Activated gamma-delta T cell (primary cell): ENCODE data around the gene ARHGEF10L.

Experiments used
- DNase-seq: peaks from one replicate; lab custom pipeline; 2025; lab: John Stamatoyannopoulos, UW

Gene ARHGEF10L

DNA sequence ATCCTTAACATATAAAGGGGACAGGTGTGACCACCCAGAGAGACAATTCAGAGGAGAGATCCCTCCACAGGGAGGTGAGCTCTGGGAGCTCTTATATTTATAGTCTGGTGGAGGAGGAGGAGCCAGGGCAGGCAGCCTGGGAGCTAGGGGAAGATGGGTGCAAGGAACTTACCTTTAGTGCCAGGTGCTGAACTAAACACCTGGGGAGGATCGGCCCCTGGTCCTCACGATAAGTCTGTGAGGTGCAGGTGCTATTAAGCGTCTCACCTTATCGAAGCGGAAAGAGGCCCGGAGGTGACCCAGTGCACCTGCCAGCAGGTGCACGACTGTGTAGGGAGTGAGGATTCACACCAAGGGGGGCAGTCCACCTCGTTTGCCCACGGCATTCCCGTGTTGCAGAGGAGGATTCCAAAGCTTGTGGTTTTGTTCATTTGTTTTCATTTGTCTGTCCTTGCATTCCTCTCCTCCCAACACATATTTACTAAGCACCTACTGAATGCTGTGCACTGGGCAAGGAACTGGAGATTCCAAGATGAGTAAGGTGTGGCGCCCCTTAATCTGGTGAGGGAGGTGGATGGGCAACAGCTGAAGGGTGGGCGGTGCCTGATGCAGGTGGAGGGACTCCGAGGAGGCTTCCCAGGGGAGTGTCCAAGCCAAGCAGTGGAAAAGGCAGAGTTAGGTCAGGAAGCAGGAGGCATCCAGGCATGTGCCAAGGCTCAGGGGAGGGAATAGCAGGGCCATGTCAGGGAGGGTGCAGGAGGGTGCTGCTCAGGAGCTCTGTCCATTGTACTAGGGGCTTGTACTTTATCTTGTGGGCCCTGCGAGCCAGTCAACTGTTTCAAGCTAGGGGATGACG is 11.5 kb downstream of the ARHGEF10L start:
- no peak for DNase-seq

DNA sequence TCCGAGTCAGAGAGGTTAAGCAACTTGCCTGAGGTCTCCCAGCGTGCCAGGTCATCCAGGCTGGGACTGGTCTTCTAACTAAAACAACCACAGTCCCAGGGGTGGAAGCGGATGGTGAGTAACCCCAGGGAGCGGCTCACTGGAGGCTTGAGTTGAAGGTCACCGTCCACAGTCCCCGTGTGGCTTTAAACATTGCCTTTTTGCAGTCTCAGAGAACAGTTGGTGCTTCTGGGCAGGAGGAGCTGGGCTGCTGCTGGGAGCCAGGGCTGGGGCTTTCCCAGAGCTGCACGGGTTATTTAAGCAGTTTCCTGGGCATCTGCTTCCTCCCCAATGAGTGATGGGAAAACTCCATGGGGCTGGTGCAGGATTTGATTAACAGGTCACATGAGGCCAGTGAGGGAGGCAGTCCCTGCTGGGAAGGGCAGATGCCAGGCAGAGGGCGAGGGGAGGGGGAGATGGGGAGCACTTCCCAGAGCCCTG is 12.3 kb downstream of the ARHGEF10L start:
- DNase-seq = no peak

DNA sequence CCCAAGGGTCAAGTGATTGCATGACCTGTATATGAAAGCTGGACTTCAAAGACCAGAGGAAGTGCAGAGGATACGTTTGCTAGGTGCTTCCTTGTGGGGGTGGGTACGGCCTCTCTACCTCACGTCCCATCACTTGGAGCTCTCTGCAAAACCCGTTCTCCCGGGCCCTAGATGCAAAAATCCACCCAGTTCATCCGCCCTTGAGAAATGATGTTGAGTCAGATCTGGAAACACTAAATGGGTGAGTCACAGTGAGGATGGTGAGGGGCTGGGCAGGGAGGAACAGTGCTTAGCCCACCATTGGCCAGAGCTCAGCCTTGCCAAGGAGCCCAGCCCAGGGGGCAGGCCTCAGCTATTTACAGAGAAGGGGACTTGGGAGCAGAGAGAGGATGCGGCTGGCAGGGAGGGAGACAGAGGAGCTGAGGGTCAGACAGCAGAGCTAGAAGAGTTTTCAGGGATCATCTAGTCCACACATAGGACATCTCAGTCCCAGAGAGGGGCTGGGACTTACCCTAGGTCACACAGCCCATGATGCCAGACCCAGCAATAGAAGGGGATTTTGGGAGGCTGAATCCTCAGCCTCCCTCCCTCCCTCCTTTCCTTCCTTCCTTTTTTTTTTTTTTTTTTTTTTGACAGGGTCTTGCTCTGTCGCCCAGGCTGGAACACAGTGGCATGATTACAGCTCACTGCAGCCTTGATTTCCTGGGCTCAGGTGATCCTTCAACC is 14.6 kb downstream of the ARHGEF10L start:
- DNase-seq = no peak

DNA sequence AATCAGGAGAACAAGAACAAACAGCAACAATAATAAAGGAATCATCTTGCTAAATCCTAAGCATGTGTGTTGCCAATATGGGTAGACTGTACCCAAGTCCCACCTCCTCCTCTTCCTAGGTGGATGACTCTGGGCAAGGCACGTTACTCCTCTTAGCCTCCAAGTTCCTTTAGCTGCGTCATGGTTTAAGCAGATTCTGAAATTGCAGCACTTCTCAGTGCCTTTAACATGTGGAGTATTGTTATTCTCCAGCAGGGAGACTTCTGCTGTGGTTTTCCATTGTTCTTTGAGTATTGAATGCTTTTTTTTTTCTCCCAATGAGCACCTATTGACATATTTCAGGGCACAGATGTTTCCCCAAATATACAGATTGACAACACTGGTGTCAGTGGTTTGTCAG is 15.5 kb downstream of the ARHGEF10L start:
- no peak for DNase-seq

DNA sequence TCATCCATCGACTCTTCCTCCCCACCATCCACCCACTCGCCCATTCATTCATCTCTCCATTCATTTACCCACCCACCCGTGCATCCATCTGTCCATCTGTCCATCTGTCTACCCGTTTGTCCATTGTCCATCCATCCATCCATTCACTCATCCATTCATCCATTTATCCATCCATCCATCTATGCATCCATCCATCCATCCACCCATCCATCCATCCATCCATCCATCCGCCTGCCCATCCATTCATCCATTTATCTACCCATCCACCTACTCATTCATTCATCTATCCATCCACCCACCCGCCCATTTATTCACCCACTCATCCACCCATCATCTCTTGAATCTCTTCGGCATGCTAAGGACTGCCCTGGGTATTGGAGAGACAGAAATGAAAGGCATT is 18.5 kb downstream of the ARHGEF10L start:
- DNase-seq = no peak

DNA sequence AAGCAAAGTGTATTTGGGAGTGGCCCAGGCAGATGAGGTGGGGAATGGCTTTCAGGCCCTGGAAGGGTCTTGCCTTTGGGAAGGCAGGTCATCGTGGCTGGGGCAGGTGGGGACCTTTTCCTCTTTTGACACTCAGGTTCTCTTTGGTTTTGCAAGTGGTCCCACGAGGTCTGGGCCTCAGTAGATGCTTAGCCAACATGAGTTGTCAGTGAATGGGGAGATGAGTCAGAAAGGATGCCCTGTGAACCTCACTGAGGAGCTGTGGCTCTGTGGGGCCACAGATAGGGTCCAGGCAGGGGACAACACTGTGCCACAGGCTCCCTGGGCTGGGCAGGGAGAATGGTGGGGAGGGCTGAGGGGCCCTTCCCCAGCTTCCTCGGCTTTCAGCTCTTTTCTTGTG is 19.0 kb downstream of the ARHGEF10L start:
- DNase-seq = no peak

DNA sequence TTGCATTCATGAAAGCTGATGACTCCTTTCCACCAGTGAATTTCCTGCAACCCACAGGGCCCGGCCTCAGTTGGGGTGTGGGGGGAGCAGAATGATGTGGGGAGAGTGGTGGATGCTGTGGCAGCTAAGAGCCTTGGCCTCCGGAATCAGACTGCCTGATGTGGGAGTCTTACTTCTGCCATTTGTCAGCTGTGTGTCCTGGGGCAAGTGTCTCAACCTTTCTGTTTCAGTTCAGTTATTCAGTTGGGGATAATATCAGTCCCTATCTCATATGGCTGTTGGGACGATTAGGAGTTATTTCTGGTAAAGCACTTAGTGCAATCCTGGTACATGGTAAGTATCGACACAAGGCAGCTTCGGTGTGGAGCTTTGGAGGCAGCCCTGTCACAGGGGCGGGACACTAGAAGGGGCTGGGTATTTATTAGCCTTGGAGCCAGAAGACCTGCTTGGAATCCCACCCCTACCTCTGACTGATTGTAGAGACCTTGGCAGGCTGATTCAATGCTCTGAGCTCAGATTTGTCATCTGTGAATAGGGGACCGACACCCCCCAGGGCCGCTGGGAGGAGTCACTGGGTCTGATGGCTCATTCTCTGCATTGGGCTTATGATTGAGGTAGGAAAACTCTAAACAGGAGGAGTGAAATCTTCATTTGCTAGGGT is 19.6 kb downstream of the ARHGEF10L start:
- no peak for DNase-seq

DNA sequence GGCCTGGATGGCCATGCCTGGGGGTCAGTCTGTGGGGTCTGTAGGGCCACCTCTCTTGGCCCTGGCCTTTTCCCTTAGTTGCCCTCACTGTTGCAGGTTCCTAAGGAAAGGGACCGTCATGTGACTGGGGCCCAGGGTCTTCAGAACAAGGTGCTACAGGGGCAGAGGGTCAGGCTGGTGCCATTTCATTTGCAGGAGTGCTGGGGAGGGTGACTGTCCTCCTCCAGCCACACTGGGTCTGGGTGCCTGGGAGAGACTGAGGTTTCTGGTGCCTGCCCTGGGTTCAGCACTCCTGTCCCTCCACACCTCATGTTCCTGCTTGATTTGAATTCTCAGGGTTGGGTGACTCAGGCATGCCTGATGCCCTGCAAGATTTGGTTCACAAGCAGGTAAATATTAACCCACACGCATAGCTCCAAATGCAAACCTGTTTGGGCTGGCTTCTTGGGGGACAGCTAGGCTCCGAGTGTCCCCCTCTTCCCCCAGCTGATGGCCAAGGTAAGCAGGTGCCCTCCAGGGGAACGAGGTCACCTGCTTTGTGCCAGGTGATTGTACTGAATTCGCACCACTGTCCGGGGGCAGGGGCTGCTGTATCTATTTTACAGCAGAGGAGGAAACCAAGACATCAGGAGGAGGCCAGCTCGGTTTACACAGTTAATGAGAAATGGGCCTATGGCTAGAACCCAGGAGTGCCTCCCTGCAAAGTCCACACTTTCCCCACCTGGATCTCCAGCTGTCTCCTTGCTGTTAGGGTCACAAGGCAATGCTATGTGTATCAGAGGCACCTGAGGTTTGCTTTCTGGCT is 20.3 kb downstream of the ARHGEF10L start:
- DNase-seq = no peak

DNA sequence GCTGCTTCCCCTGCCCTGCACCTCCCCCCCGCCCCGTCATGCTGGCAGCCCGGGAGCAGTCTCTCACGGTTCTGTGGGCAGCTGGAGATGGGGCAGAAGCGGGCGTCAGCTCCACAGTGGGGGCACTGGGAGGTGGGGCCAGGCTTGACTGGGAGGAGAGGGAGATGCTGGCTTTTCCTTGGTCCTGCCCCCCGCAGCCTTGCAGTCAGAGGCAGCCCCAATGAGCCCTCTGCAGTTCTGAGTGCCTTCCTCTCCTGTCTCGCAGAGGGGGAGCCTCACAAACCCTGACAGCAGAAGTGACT is 21.7 kb downstream of the ARHGEF10L start:
- DNase-seq = no peak

DNA sequence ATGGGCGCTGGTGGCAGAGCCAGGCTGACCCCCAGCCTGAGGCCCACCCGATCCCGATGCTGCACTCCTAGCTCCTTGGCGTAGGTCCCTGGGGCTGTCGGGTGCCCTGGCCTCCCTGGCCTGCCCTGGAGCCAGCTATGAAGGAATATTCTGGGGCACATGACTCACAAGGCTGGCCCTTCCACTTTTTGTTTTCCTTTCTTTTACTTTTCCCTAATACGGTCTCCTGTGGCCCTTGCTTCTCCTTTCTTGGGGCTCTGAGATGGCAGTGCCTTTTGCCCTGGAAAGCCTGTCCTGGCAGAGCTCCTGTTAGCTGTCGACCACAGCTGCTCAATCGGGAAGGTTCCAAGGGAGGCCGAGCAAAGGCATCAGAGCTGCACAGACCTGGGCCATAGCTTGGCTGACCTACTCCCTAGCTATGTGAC is 22.1 kb downstream of the ARHGEF10L start:
- DNase-seq = no peak

DNA sequence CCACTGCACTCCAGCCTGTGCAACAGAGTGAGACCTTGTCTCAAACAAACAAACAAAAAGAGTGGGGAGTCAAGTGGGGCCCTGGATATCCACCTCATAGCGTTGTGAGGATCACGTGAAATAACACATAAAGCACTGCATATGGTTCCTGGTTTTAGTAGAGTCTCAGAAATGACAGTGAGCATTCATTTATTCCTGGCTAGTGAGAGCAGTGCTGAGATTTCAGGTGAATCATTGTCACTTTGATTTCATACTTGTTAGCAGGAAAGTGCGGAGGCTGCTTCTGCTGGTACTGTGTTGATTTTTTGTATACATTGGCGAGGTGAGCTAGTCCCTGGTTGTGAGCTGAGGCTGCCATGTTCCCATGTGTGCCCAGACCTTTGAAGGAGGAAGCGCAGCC is 22.9 kb downstream of the ARHGEF10L start:
- no peak for DNase-seq

DNA sequence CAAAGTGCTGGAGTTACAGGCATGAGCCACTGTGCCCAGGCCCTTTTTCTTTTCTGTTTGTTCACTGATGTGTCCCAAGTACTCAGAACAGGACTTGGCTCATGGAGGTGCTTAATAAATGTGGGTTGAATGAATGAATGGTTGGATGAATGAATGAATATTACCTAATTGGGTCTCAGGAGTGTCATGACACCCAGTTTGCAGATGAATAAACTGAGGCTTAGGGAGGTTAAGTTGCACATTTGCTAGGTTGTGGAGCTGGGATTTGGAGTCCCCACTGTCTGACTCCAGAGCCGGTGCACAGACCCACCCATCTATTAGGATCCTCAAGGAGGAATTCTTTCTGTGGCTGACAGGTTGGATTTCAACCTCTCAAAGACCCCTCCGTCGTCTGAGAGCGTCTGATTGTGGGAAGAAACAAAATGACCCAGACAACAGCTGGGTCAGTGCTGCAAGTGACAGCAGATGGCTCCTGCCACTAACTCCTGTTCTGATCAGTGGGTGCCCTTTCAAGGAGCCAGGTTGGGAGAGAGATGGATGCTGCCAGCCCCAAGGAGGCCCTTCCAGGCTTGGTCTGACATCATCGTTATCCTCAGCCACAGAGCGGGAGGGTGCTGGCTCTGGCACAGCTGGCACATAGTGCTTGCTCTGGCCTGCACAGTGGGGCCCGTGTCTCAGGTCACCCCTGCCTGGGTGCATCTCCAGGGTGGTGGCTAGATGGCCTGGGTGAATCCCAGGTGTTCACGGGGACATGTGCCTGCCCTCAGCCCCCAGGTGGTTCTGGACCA is 24.2 kb downstream of the ARHGEF10L start:
- no peak for DNase-seq

DNA sequence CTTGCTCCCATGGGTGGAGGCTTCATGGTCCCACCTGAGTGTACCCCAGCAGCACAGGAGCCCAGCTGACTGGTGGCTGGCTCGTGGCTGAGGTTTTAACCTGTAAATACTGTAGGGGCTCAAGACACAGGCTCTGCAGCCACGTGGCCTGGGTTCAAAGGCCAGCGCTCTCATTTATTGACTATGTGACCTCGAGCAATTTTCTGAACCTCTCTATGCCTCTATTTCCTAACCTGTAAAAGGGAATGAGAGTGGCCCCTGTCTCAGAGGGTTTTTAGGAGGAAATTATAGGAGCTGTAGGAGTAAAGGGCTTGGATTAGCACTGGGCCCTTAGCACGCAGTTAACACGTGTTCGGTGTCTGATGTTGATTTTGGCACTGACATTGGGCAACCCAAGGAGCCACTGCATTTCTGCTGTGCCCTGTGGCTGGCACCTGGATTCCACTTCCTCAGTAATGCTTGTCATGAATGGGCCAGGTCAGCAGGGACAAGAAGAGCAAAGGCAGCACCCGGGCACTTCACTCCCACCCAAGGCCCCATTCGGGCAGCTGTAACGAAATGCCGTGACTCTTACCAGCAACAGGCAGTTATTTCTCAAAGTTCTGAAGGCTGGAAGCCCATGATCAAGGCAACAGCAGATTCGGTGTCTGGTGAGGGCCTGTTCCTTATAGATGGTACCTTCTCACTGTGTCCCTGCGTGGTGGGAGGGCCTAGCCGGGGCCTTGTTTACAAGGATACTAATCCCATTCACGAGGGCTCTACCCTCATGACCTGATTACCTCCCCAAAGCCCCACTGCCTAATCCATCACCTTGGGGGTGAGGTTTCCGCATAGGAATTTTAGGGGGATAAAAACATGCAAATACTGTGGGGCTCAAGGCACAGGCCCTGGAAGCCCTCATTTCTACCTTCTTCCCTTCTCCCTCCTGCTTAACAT is 25.2 kb downstream of the ARHGEF10L start:
- no peak for DNase-seq

DNA sequence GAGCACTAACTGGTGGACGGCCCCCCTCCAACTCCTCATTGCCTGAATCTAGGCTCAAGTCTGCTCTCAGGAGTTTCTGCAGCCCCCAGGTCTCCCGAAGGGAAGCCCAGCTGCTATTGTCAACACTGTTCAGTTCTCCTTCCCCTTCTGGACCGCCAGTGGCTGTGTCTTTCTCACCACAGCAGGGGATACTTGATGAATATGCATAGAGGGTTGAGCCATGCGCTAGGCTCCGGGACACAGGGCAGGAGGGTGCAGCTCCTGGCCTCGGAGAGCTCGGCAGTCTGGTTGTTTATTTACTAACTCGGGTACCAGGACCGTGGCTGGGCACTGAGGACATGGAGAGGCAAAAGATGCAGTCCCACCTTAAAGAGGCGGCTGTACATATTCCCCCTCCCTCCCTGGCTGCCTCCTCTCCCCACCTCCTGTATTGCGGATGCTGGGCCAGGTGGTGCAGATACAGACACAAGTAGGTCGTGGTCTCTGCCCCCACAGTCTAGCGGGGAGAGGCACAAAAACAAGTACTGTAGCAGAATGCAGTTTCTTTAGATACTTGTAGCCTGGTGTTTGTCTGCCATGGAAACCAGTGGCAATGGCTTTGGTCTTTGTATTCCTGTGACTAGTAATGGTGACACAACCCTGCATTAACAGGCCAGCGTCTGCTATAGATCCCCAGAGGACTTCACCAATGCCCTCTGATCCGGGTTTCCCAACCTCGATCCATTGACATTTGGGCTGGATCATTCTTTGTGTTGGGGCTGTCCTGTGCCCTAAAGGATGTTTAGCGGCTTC is 26.2 kb downstream of the ARHGEF10L start:
- no peak for DNase-seq

DNA sequence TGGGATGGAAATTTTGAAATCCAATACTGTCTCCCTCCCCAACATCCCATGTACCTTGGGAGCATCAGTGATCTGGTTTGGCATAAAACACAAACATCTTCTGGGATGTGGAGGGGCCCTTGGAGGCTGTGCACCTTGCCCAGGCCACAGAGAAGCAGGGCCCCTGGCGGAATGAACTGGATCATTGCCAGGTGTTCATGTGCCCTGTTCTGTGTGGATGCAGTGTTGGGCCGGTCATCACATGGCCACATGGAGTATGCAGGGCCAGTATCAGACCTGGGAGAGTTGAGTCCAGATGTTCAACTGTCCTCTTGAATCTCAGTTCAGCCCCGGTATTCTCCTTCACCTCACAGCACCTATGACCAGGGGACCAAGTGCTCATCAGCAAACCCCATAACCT is 26.9 kb downstream of the ARHGEF10L start:
- no peak for DNase-seq

DNA sequence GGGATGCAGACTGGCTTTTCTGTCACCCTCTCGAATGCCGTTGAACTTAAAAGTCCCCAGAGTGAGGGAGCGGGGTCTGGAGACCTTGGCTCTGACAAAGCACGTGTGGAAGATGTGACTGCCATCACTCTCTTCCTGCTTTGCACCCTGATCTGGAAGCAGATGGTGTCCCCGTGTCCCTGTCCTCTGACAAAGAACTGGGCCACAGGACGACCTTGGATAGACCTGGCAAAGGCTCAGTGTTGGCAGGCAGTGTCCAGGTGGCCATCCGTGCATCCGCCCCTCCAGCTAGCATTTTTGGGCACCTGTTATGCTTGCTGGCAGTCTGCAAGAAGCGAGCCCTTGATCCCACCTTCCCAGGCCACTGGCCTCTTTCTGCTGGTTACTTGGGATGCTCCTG is 27.4 kb downstream of the ARHGEF10L start:
- DNase-seq = no peak

DNA sequence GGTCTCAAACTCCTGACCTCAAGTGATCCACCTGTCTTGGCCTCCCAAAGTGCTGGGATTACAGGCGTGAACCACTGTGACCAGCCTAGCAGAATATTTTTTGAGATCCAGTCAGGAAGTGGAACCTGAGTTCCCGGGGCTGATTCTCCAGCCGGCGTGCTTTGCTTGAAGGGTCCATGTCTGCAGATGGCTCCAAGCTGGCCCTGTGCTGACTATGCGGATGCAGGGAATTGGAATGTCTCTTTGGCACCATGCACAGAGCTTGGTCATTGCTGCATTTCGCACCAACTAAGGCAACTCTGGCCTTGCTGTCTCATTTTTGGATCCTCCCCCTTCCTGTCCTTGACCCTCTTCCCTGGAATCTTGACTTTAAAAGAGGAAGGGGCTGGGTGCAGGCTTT is 28.1 kb downstream of the ARHGEF10L start:
- no peak for DNase-seq

DNA sequence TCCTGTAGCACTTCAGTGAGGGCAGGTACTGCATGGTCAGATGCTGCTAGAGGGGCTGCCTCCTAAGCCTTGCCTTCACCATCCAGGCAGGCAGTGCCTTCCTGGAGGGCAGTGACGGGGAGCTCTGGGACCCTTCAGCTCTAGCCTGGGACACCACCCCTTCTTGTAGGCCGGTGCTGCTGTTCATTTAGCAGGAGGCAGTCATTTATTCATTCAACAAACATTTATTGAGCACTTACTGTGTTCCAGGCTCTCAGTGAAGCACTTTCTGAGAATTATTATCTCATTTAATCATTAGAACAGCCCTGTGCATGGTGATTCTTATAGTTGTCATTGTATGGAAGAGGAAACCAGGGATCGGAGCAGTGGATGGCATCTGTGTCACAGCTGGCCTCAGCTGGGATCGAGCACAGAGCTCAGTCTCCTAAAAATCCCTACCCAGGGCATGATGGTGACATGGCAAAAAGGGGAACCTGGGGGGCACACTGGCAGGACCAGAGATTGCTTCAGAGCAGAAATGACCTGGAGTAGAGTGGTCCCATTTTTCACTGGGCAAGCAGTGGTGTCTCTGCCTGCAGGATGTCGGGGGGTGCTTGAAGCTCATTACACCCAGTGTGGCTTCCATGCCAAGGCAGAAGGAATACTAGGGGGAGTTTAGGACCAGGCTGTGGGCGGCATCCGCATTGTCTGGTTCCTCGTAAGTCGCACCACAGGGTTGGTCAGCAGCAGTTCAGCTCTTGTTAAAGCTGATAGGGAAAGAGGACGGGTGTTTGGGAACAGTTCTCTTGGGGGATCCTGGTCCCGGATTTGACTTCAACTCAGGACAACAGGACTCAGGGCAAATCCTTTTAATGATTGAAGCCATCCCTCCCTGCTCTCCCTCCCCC is 28.8 kb downstream of the ARHGEF10L start:
- no peak for DNase-seq
